ENCODE data around the gene GOLGA7B. TPM values are rescaled to one million over a fixed set of nuclear protein-coding genes. Genes with fewer than 3 reads are reported as not detected.

The GOLGA7B gene
- total RNA-seq, 2 donors from 2014 or later = 0.18 to 0.27 TPM

DNA sequence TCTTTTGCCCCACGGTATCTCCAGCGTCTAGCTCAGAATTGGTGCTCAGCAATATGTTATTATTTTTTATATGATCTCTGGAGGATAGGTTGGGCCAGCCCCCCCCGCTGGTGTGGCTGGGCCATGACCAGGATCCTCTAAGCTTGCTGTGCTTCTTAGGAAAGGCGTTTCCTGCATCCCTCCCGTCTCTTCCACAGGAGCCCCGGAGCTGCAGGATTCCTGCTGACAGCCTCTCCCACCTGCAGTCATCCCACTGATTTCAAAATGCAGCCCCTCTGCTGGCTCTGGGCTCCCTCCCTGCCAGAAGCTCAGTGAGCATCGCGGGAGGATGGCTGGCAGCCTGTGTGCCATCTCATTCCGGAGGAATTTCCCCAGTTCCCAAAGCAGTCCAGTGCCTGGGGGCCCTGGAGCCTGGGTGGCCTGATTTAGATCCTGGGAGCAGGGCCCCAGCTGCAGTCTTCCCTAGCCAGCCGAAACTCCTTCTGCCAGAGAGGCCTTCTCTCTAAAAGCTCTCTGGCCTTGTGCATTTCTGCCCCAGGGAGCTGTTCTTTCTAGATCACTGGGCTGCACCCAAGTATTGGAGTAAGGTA, 21.8 kb upstream of the GOLGA7B start:
- 55 to 60% methylated on average over 7 to 10 of the region's 10 CpGs for WGBS, 2 experiments (ENCODE audit: insufficient coverage in 1 of 2, insufficient read length in 1 of 2)
- peaks cover 9% of the 10 kb centered on the region for H3K4me1 Mint-ChIP-seq
- DNase-seq = no peak
- H3K27me3 ChIP-seq (ENCODE audit: control insufficient read depth, insufficient read depth, low read length, poor library complexity, severe bottlenecking) = peaks cover 5% of the 10 kb centered on the region
- H3K27ac Mint-ChIP-seq = no peak overlapping the region
- H3K4me1 ChIP-seq (ENCODE audit: control insufficient read depth, insufficient read depth, low read length) = peaks cover 8% of the 10 kb centered on the region
- no peak overlapping the region for H3K27ac ChIP-seq (ENCODE audit: low read depth, low read length)
- no peaks in the 10 kb centered on the region for H3K36me3 Mint-ChIP-seq (ENCODE audit: low read depth)
- H3K4me3 Mint-ChIP-seq = no peak overlapping the region
- H3K9ac ChIP-seq (ENCODE audit: extremely low read depth, low read length, poor library complexity, severe bottlenecking) = no peak overlapping the region
- H3K9me3 Mint-ChIP-seq = no peaks in the 10 kb centered on the region
- no peak overlapping the region for H3K4me3 ChIP-seq (ENCODE audit: low read length)
- H3K9me3 ChIP-seq (ENCODE audit: control insufficient read depth, low read length) = no peaks in the 10 kb centered on the region
- TF ChIP-seq, protein P1, sequence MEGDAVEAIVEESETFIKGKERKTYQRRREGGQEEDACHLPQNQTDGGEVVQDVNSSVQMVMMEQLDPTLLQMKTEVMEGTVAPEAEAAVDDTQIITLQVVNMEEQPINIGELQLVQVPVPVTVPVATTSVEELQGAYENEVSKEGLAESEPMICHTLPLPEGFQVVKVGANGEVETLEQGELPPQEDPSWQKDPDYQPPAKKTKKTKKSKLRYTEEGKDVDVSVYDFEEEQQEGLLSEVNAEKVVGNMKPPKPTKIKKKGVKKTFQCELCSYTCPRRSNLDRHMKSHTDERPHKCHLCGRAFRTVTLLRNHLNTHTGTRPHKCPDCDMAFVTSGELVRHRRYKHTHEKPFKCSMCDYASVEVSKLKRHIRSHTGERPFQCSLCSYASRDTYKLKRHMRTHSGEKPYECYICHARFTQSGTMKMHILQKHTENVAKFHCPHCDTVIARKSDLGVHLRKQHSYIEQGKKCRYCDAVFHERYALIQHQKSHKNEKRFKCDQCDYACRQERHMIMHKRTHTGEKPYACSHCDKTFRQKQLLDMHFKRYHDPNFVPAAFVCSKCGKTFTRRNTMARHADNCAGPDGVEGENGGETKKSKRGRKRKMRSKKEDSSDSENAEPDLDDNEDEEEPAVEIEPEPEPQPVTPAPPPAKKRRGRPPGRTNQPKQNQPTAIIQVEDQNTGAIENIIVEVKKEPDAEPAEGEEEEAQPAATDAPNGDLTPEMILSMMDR (conservative IDR thresholded peaks at IDR 0.05) = peak; percentile 28
- H3K36me3 ChIP-seq (ENCODE audit: control insufficient read depth, insufficient read depth, low read length) = no peaks in the 10 kb centered on the region
- H3K27me3 Mint-ChIP-seq (ENCODE audit: insufficient read depth) = peaks cover 8% of the 10 kb centered on the region

DNA sequence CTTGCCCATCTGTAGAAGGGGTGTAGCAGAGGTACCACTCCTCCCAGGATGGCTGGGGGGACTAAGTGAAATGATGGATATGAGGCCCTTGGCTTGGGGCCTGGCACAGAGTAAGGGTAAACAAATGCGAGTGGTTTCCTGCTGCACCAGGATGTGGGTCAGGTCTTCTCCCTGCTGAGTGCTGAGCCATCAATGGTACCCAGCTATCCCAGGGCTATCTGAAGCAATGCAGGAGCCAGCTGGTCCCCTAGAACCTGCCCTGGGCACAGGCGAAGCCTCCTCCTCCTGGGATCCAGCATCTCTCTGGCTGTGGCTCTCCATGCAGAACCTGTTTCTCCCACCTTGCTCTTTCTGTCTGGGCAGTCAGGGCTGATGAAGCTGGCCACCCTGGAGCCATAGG, 20.9 kb upstream of the GOLGA7B start:
- Mint-ChIP-seq H3K27ac (no peak overlapping the region), H3K27me3 (ENCODE audit: insufficient read depth) (peaks cover 10% of the 10 kb centered on the region), H3K9me3 (no peaks in the 10 kb centered on the region), H3K4me1 (peaks cover 8% of the 10 kb centered on the region), H3K4me3 (no peak overlapping the region), H3K36me3 (ENCODE audit: low read depth) (no peaks in the 10 kb centered on the region)
- H3K36me3 ChIP-seq (ENCODE audit: control insufficient read depth, insufficient read depth, low read length) = no peaks in the 10 kb centered on the region
- TF ChIP-seq, protein P1 (conservative IDR thresholded peaks at IDR 0.05) = no peak
- WGBS, 2 experiments (ENCODE audit: insufficient coverage in 1 of 2, insufficient read length in 1 of 2) = 97 to 100% methylated on average over 1 to 2 of the region's 2 CpGs
- no peaks in the 10 kb centered on the region for H3K9me3 ChIP-seq (ENCODE audit: control insufficient read depth, low read length)
- no peak overlapping the region for H3K4me3 ChIP-seq (ENCODE audit: low read length)
- no peak for DNase-seq
- peaks cover 8% of the 10 kb centered on the region for H3K4me1 ChIP-seq (ENCODE audit: control insufficient read depth, insufficient read depth, low read length)
- peaks cover 7% of the 10 kb centered on the region for H3K27me3 ChIP-seq (ENCODE audit: control insufficient read depth, insufficient read depth, low read length, poor library complexity, severe bottlenecking)
- H3K9ac ChIP-seq (ENCODE audit: extremely low read depth, low read length, poor library complexity, severe bottlenecking) = no peak overlapping the region
- H3K27ac ChIP-seq (ENCODE audit: low read depth, low read length) = no peak overlapping the region

DNA sequence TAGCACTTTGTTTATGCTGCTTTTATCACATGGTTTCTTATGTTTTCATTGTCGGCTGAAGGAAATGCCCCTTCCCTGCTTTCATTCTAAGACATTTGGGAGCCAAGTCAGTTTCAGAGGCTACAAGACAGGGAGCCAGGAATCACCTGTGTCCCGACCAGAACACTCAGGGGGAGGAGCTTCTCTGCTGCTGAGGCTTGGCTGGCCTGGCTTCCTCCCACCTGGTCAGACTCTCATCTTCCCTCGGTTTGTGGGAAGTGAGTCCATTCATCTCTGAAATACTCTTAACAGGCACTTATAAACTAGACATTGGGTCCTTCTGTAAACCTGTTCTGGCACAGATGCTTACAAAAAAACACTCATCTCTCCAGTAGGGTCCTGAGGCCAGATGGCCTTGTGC, 19.6 kb upstream of the GOLGA7B start:
- no peaks in the 10 kb centered on the region for H3K36me3 ChIP-seq (ENCODE audit: control insufficient read depth, insufficient read depth, low read length)
- Mint-ChIP-seq H3K36me3 (ENCODE audit: low read depth) (no peaks in the 10 kb centered on the region), H3K4me3 (no peak overlapping the region), H3K27me3 (ENCODE audit: insufficient read depth) (peaks cover 17% of the 10 kb centered on the region), H3K4me1 (no peaks in the 10 kb centered on the region), H3K27ac (no peak overlapping the region), H3K9me3 (no peaks in the 10 kb centered on the region)
- no peak overlapping the region for H3K27ac ChIP-seq (ENCODE audit: low read depth, low read length)
- no peak overlapping the region for H3K4me3 ChIP-seq (ENCODE audit: low read length)
- H3K27me3 ChIP-seq (ENCODE audit: control insufficient read depth, insufficient read depth, low read length, poor library complexity, severe bottlenecking) = peaks cover 16% of the 10 kb centered on the region
- H3K9ac ChIP-seq (ENCODE audit: extremely low read depth, low read length, poor library complexity, severe bottlenecking) = no peak overlapping the region
- TF ChIP-seq, protein P1 (conservative IDR thresholded peaks at IDR 0.05) = no peak
- DNase-seq = no peak
- no peaks in the 10 kb centered on the region for H3K9me3 ChIP-seq (ENCODE audit: control insufficient read depth, low read length)
- WGBS, 2 experiments (ENCODE audit: insufficient coverage in 1 of 2, insufficient read length in 1 of 2) = 56 to 73% methylated on average over 3 of the region's 3 CpGs
- H3K4me1 ChIP-seq (ENCODE audit: control insufficient read depth, insufficient read depth, low read length) = no peaks in the 10 kb centered on the region

Measured in endodermal cell (in vitro differentiated cells).